Sigmoid colon (tissue), 7 donors: ENCODE results near the gene SLC7A6OS. TPM values are rescaled to one million over a fixed set of nuclear protein-coding genes. Genes with fewer than 3 reads are reported as not detected.

Experiments used
- DNase-seq: peaks from one replicate; pipeline ENCODE4 v3.0.0-alpha.2; 2019
- H3K27ac ChIP-seq, 4 donors: fragments of 200-600 bp; sonication (generic); one replicate each; pipeline ENCODE4 v1.5.1; 2016 to 2019; ENCODE audit warnings: mild to moderate bottlenecking in 1 of 4
- H3K27me3 ChIP-seq, 3 donors: fragments of 200-600 bp; sonication (generic); one replicate each; pipeline ENCODE4 v1.5.1; 2019; ENCODE audit warnings: mild to moderate bottlenecking in 1 of 3
- H3K36me3 ChIP-seq, 4 donors: fragments of 200-600 bp; sonication (generic); one replicate each; pipeline ENCODE4 v1.5.1; 2016 to 2019
- H3K4me1 ChIP-seq, 4 donors: fragments of 200-600 bp; sonication (generic); one replicate each; pipeline ENCODE4 v1.5.1; 2017 to 2019
- H3K4me3 ChIP-seq, 4 donors: fragments of 200-600 bp; sonication (generic); one replicate each; pipeline ENCODE4 v1.5.1; 2017 to 2019; ENCODE audit warnings: mild to moderate bottlenecking in 2 of 4, moderate library complexity in 1 of 4
- H3K9me3 ChIP-seq, 4 donors: fragments of 200-600 bp in 3 of 4; sonication (generic) in 3 of 4; one replicate each; pipeline versions ENCODE4 v1.5.1 to v1.6.1; 2013 to 2019
- CTCF ChIP-seq, 4 experiments: fragments of 450-650 bp in 3 of 4; fragments of 200-600 bp in 1 of 4; IDR thresholded peaks; one replicate each; pipeline ENCODE4 v1.5.1; 2016 to 2019; ENCODE audit warnings: antibody characterized with exemption in 4 of 4, mild to moderate bottlenecking in 3 of 4, moderate library complexity in 2 of 4
- EP300 ChIP-seq, 4 donors: sonication (generic); formaldehyde crosslinking; IDR thresholded peaks; one replicate each; pipeline ENCODE4 v1.6.1; 2017; ENCODE audit warnings: antibody characterized with exemption in 4 of 4
- POLR2A ChIP-seq, 2 donors: fragments of 450-650 bp; IDR thresholded peaks; one replicate each; pipeline ENCODE4 v1.6.1; 2016; ENCODE audit warnings: antibody characterized with exemption in 2 of 2, mild to moderate bottlenecking in 2 of 2, moderate library complexity in 2 of 2
- POLR2AphosphoS5 ChIP-seq, 4 donors: sonication (generic); formaldehyde crosslinking; IDR thresholded peaks; one replicate each; pipeline ENCODE4 v1.6.1; 2017; ENCODE audit warnings: antibody characterized with exemption in 4 of 4
- WGBS, 2 donors: extraction: QIAGEN DNeasy Blood & Tissue Kit; methylation state at CpG; one replicate each; pipeline ENCODE4 v1.1.7; 2013; 5-methylcytosine and 5-hydroxymethylcytosine counted together
- intact Hi-C: fragments of 100-400 bp; cut with DNase I; formaldehyde crosslinking; loops from one replicate; pipeline ENCODE4 v1.15.1; 2023
- polyA plus RNA-seq, 3 donors: library from polyadenylated mRNA; stranded (reverse); fragments of 200-250 nt; gene quantifications; one replicate each; pipeline ENCODE4 v1.2.3, GENCODE V29; 2013
- total RNA-seq, 4 donors: library from RNA; depleted of rRNA; stranded (reverse); fragments of >200 nt; gene quantifications; one replicate each; pipeline ENCODE4 v1.1.0, GENCODE V29; 2016
- donor health status: healthy with polysubstance abuse.
- donor health status: Bipolar disorder and iron deficiency.
- donor health status: healthy.

Gene SLC7A6OS
- total and polyA plus RNA-seq, 7 donors, result 4.8 to 20.8 (median 10.0) TPM

- H3K4me1 ChIP-seq, result peaks cover 0 to 42% (median 30%) of the 10 kb centered on the region in 4 donors
These were observed 45.4 kb downstream of the SLC7A6OS start for GRCh38 chr16:68265078-68265920.

GRCh38 chr16:68264128-68265077, 46.3 kb downstream of the SLC7A6OS start, which contains the start of gene SLC7A6:
SLC7A6 (plus strand) TSS chr16:68264526; CDS start chr16:68274727, 10,201 bp downstream.
- TF ChIP-seq POLR2AphosphoS5 (IDR thresholded peaks at IDR 0.05) (peak in 3 of 4 donors; percentile 30 to 71 (median 70)), CTCF (IDR thresholded peaks at IDR 0.05) (peak; percentile 19 to 62 (median 60)), EP300 (IDR thresholded peaks at IDR 0.05) (no peak), POLR2A (IDR thresholded peaks at IDR 0.05) (no peak)
- Histone ChIP-seq H3K27ac (peak within 1 kb of the TSS; percentile 97 to 99 (median 98)), H3K4me1 (peaks cover 0 to 39% (median 32%) of the 10 kb centered on the region in 4 donors), H3K9me3 (no peaks in the 10 kb centered on the region), H3K27me3 (no peaks in the 10 kb centered on the region), H3K36me3 (peaks cover 4 to 15% (median 9%) of the 10 kb centered on the region in 4 donors), H3K4me3 (peak within 1 kb of the TSS; percentile 78 to 84 (median 82))
- 0% methylated on average over 123 of the region's 123 CpGs for WGBS, 2 donors
- intact Hi-C loops, result loop anchor here (5.0 kb wide), 1 partner anchor 48 kb away; the partner anchor contains the start of genes PRMT7 and SLC7A6OS
- peak; percentile 85 for DNase-seq

More at GRCh38 chr16:68265078-68265920, 45.4 kb downstream of the SLC7A6OS start:
- peak overlapping the region; percentile 97 to 99 (median 98) for H3K27ac ChIP-seq
- intact Hi-C loops, result no loop called here
- peak; percentile 87 for DNase-seq
- no peaks in the 10 kb centered on the region for H3K27me3 ChIP-seq
- peak overlapping the region; percentile 78 to 84 (median 82) for H3K4me3 ChIP-seq
- TF ChIP-seq CTCF (IDR thresholded peaks at IDR 0.05), result no peak
- peak; percentile 34 to 73 (median 51) for TF ChIP-seq POLR2AphosphoS5 (IDR thresholded peaks at IDR 0.05)
- no peaks in the 10 kb centered on the region for H3K9me3 ChIP-seq
- H3K36me3 ChIP-seq, result peaks cover 0 to 6% (median 2%) of the 10 kb centered on the region in 4 donors
- 1 to 7% methylated on average over 23 of the region's 23 CpGs for WGBS, 2 donors

- H3K27me3 ChIP-seq, result no peaks in the 10 kb centered on the region
- peak overlapping the region; percentile 97 to 99 (median 98) for H3K27ac ChIP-seq
- peaks cover 0 to 47% (median 34%) of the 10 kb centered on the region in 4 donors for H3K4me1 ChIP-seq
- WGBS, 2 donors, result 35 to 36% methylated on average over 11 of the region's 11 CpGs
- no peaks in the 10 kb centered on the region for H3K9me3 ChIP-seq
- DNase-seq, result no peak
- H3K4me3 ChIP-seq, result peak overlapping the region; percentile 78 to 84 (median 82)
- intact Hi-C loops, result loop anchor here (5.0 kb wide), 1 partner anchor 49 kb away; the partner anchor contains the start of genes PRMT7 and SLC7A6OS
- peaks cover 6 to 23% (median 12%) of the 10 kb centered on the region in 4 donors for H3K36me3 ChIP-seq
- TF ChIP-seq POLR2A (IDR thresholded peaks at IDR 0.05) (no peak), CTCF (IDR thresholded peaks at IDR 0.05) (no peak), POLR2AphosphoS5 (IDR thresholded peaks at IDR 0.05) (no peak), EP300 (IDR thresholded peaks at IDR 0.05) (no peak)
These were observed 47.1 kb downstream of the SLC7A6OS start for GRCh38 chr16:68263559-68264127.
